C4-2B (cell line): ENCODE results near the gene SNRNP48.

Source experiments
- ZFX ChIP-seq: fragments of 450-650 bp; IDR thresholded peaks from 2 replicates; pipeline ENCODE4 v1.6.1; 2017
- TF ChIP-seq, protein P1 (sequence below): fragments of 450-650 bp; conservative IDR thresholded peaks from 2 replicates; pipeline ENCODE4 v1.5.1; 2017; ENCODE audit warnings: mild to moderate bottlenecking

DNA sequence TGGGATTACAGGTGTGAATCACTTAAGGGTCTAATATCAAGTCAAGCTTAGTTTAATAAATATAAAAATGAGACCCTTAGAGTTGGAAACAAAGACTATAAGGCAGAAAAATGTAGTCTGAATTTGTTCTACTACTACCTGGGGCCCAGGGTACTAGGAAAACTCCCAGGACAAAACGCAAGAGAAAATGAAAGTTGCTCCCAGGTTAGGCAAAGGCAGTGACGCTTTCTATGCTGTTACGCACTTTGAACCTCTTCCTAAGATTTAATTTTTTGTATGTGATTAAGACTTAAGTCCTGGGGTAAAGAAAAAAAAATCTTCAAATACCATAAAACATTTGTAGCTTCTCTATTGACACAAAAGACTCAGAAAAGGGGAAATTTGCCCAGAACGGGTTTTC is 31.2 kb upstream of the SNRNP48 start:
- TF ChIP-seq, protein P1, sequence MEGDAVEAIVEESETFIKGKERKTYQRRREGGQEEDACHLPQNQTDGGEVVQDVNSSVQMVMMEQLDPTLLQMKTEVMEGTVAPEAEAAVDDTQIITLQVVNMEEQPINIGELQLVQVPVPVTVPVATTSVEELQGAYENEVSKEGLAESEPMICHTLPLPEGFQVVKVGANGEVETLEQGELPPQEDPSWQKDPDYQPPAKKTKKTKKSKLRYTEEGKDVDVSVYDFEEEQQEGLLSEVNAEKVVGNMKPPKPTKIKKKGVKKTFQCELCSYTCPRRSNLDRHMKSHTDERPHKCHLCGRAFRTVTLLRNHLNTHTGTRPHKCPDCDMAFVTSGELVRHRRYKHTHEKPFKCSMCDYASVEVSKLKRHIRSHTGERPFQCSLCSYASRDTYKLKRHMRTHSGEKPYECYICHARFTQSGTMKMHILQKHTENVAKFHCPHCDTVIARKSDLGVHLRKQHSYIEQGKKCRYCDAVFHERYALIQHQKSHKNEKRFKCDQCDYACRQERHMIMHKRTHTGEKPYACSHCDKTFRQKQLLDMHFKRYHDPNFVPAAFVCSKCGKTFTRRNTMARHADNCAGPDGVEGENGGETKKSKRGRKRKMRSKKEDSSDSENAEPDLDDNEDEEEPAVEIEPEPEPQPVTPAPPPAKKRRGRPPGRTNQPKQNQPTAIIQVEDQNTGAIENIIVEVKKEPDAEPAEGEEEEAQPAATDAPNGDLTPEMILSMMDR: no peak
- TF ChIP-seq ZFX: no peak
